Measurements from ENCODE around the gene ADIPOR2. TPM values are rescaled to one million over a fixed set of nuclear protein-coding genes. Genes with fewer than 3 reads are reported as not detected.

ADIPOR2 gene
- total and polyA plus RNA-seq, 4 donors = 26.6 to 68.3 (median 41.7) TPM

DNA sequence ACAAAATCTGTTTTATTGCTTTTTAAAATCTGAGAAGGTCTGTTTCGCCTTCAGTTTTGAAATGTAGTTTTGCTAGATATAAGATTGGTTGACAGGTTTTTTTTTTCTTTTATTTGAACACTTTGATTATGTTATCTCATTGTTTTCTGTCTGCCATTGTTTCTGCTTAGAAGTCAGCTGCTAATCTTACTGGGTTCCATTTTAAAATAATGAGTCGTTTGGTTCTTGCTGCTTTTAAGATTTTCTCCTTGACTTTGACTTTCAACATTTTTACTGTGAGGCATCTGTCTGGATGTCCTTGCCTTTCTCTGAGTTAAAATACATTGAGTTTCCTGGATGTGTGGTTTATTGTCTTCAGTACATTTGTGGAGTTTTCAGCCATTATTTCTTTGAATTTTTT, 56.7 kb downstream of the ADIPOR2 start:
- DNase-seq (ENCODE audit: low spot score) = no peak
- H3K36me3 ChIP-seq (ENCODE audit: control insufficient read depth in 4 of 4, insufficient read depth in 3 of 4, low read depth in 1 of 4, low read length in 3 of 4) = peaks cover 0 to 6% (median 3%) of the 10 kb centered on the region in 4 donors
- TF ChIP-seq RAD21 (IDR thresholded peaks at IDR 0.05) = no peak
- TF ChIP-seq, protein P1, sequence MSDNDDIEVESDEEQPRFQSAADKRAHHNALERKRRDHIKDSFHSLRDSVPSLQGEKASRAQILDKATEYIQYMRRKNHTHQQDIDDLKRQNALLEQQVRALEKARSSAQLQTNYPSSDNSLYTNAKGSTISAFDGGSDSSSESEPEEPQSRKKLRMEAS (IDR thresholded peaks at IDR 0.05) = no peak
- TF ChIP-seq NR2F2 (IDR thresholded peaks at IDR 0.05) = no peak
- no peak overlapping the region for H3K27ac ChIP-seq (ENCODE audit: low read depth in 1 of 2, low read length in 2 of 2)
- H3K27me3 ChIP-seq (ENCODE audit: control insufficient read depth in 4 of 4, insufficient read depth in 4 of 4, low read length in 3 of 4) = no peaks in the 10 kb centered on the region
- no peak overlapping the region for H3K9ac ChIP-seq (ENCODE audit: low read depth in 1 of 2, low read length in 2 of 2)
- H3K4me3 ChIP-seq (ENCODE audit: low read depth in 1 of 3, low read length in 3 of 3) = no peak overlapping the region
- H3K9me3 ChIP-seq (ENCODE audit: control insufficient read depth in 4 of 4, low read length in 3 of 4) = no peaks in the 10 kb centered on the region
- H3K4me1 ChIP-seq (ENCODE audit: control insufficient read depth in 4 of 4, insufficient read depth in 4 of 4, low read length in 3 of 4) = peaks cover 0 to 15% (median 0%) of the 10 kb centered on the region in 4 donors
- 97% methylated on average over 2 of the region's 2 CpGs for WGBS

DNA sequence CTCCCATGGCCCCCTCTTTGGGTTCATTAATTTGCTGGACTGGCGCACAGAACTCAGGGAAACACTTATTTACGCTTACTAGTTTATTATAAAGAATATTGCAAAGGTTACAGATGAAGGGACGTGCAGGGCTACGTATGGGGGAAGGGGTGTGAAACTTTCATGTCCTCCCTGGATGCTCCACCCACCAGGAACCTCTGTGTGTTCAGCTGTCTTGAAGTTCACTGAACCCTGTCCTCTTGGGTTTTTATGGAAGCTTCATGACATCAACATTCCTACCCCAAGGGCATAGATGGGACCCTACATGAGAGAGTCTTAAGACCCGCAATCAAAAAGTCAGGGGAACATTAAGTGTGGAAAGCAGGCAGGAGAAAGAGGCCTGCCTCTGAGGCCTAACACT, 58.1 kb downstream of the ADIPOR2 start:
- Histone ChIP-seq H3K27me3 (ENCODE audit: control insufficient read depth in 4 of 4, insufficient read depth in 4 of 4, low read length in 3 of 4) (no peaks in the 10 kb centered on the region), H3K4me3 (ENCODE audit: low read depth in 1 of 3, low read length in 3 of 3) (no peak overlapping the region), H3K36me3 (ENCODE audit: control insufficient read depth in 4 of 4, insufficient read depth in 3 of 4, low read depth in 1 of 4, low read length in 3 of 4) (peaks cover 0 to 6% (median 3%) of the 10 kb centered on the region in 4 donors), H3K9me3 (ENCODE audit: control insufficient read depth in 4 of 4, low read length in 3 of 4) (no peaks in the 10 kb centered on the region), H3K27ac (ENCODE audit: low read depth in 1 of 2, low read length in 2 of 2) (no peak overlapping the region), H3K4me1 (ENCODE audit: control insufficient read depth in 4 of 4, insufficient read depth in 4 of 4, low read length in 3 of 4) (peaks cover 0 to 15% (median 0%) of the 10 kb centered on the region in 4 donors), H3K9ac (ENCODE audit: low read depth in 1 of 2, low read length in 2 of 2) (no peak overlapping the region)
- DNase-seq (ENCODE audit: low spot score) = no peak
- TF ChIP-seq JUND (IDR thresholded peaks at IDR 0.05) (no peak), HNF4G (IDR thresholded peaks at IDR 0.05) (no peak), FOXA1 (IDR thresholded peaks at IDR 0.05) (no peak), YY1 (IDR thresholded peaks at IDR 0.05) (no peak), GABPA (IDR thresholded peaks at IDR 0.05 in 1 of 2, conservative IDR thresholded peaks at IDR 0.05 in 1 of 2) (no peak), RXRA (IDR thresholded peaks at IDR 0.05) (no peak), RAD21 (IDR thresholded peaks at IDR 0.05) (no peak), SP1 (IDR thresholded peaks at IDR 0.05) (no peak), EGR1 (IDR thresholded peaks at IDR 0.05; ENCODE audit: low read depth in 2 of 2) (no peak), TAF1 (conservative IDR thresholded peaks at IDR 0.05) (no peak), NR2F2 (IDR thresholded peaks at IDR 0.05) (no peak)
- TF ChIP-seq, protein P2, sequence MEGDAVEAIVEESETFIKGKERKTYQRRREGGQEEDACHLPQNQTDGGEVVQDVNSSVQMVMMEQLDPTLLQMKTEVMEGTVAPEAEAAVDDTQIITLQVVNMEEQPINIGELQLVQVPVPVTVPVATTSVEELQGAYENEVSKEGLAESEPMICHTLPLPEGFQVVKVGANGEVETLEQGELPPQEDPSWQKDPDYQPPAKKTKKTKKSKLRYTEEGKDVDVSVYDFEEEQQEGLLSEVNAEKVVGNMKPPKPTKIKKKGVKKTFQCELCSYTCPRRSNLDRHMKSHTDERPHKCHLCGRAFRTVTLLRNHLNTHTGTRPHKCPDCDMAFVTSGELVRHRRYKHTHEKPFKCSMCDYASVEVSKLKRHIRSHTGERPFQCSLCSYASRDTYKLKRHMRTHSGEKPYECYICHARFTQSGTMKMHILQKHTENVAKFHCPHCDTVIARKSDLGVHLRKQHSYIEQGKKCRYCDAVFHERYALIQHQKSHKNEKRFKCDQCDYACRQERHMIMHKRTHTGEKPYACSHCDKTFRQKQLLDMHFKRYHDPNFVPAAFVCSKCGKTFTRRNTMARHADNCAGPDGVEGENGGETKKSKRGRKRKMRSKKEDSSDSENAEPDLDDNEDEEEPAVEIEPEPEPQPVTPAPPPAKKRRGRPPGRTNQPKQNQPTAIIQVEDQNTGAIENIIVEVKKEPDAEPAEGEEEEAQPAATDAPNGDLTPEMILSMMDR (IDR thresholded peaks at IDR 0.05; ENCODE audit: low read depth, low read length, missing input control) = no peak
- TF ChIP-seq, protein P1 (IDR thresholded peaks at IDR 0.05) = no peak
- TF ChIP-seq, protein P3, sequence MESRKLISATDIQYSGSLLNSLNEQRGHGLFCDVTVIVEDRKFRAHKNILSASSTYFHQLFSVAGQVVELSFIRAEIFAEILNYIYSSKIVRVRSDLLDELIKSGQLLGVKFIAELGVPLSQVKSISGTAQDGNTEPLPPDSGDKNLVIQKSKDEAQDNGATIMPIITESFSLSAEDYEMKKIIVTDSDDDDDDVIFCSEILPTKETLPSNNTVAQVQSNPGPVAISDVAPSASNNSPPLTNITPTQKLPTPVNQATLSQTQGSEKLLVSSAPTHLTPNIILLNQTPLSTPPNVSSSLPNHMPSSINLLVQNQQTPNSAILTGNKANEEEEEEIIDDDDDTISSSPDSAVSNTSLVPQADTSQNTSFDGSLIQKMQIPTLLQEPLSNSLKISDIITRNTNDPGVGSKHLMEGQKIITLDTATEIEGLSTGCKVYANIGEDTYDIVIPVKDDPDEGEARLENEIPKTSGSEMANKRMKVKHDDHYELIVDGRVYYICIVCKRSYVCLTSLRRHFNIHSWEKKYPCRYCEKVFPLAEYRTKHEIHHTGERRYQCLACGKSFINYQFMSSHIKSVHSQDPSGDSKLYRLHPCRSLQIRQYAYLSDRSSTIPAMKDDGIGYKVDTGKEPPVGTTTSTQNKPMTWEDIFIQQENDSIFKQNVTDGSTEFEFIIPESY (IDR thresholded peaks at IDR 0.05) = no peak
- WGBS = 96% methylated on average over 5 of the region's 5 CpGs

DNA sequence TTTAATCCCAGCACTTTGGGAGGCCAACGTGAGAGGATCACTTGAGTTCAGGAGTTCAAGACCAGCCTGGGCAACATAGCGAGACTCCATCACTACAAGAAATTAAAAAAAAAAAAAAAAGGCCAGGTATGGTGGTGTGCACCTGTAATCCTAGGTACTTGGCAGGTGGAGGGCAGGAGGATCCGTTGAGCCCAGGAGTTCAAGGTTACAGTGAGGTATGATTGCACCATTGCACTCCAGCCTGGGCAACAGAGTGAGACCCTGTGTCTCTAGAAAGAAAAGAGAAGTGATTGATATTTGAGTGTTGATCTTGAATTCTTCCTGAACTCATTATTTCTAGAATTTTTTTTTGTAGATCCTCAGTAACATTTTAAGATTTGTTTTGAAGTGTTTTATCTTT, 59.4 kb downstream of the ADIPOR2 start:
- WGBS = 80% methylated on average over 3 of the region's 3 CpGs
- H3K9ac ChIP-seq (ENCODE audit: low read depth in 1 of 2, low read length in 2 of 2) = no peak overlapping the region
- H3K4me1 ChIP-seq (ENCODE audit: control insufficient read depth in 4 of 4, insufficient read depth in 4 of 4, low read length in 3 of 4) = peaks cover 0 to 15% (median under 1%) of the 10 kb centered on the region in 4 donors
- DNase-seq (ENCODE audit: low spot score) = no peak
- H3K9me3 ChIP-seq (ENCODE audit: control insufficient read depth in 4 of 4, low read length in 3 of 4) = no peaks in the 10 kb centered on the region
- H3K27ac ChIP-seq (ENCODE audit: low read depth in 1 of 2, low read length in 2 of 2) = no peak overlapping the region
- TF ChIP-seq HNF4A (conservative IDR thresholded peaks at IDR 0.05) = no peak
- TF ChIP-seq FOXA1 (IDR thresholded peaks at IDR 0.05) = no peak
- TF ChIP-seq GABPA (IDR thresholded peaks at IDR 0.05 in 1 of 2, conservative IDR thresholded peaks at IDR 0.05 in 1 of 2) = no peak
- no peak for TF ChIP-seq RAD21 (IDR thresholded peaks at IDR 0.05)
- no peak for TF ChIP-seq HNF4G (IDR thresholded peaks at IDR 0.05)
- TF ChIP-seq, protein P3 (IDR thresholded peaks at IDR 0.05) = no peak
- TF ChIP-seq, protein P2 (IDR thresholded peaks at IDR 0.05; ENCODE audit: low read depth, low read length, missing input control) = no peak
- no peak for TF ChIP-seq NR2F2 (IDR thresholded peaks at IDR 0.05)
- no peak for TF ChIP-seq YY1 (IDR thresholded peaks at IDR 0.05)
- TF ChIP-seq EGR1 (IDR thresholded peaks at IDR 0.05; ENCODE audit: low read depth in 2 of 2) = no peak
- TF ChIP-seq TAF1 (conservative IDR thresholded peaks at IDR 0.05) = no peak
- no peak for TF ChIP-seq SP1 (IDR thresholded peaks at IDR 0.05)
- TF ChIP-seq, protein P4, sequence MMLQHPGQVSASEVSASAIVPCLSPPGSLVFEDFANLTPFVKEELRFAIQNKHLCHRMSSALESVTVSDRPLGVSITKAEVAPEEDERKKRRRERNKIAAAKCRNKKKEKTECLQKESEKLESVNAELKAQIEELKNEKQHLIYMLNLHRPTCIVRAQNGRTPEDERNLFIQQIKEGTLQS (IDR thresholded peaks at IDR 0.05) = no peak
- H3K36me3 ChIP-seq (ENCODE audit: control insufficient read depth in 4 of 4, insufficient read depth in 3 of 4, low read depth in 1 of 4, low read length in 3 of 4) = peaks cover 0 to 12% (median 7%) of the 10 kb centered on the region in 4 donors
- no peak overlapping the region for H3K4me3 ChIP-seq (ENCODE audit: low read depth in 1 of 3, low read length in 3 of 3)
- H3K27me3 ChIP-seq (ENCODE audit: control insufficient read depth in 4 of 4, insufficient read depth in 4 of 4, low read length in 3 of 4) = no peaks in the 10 kb centered on the region
